K562 (cell line): ENCODE data around the gene OR2B6. TPM values are rescaled to one million over a fixed set of nuclear protein-coding genes. Genes with fewer than 3 reads are reported as not detected.

ENCODE experiments used
- ATAC-seq: fragments of 200-7000 bp; cut with Tn5 transposase; 3 replicates; pipeline ENCODE4 v1.9.1; 2020; ENCODE audit warnings: moderate library complexity
- BruUV-seq: library from RNA; stranded (reverse); fragments of 400-500 nt; replicated peaks from 2 replicates; lab custom pipeline; 2021; lab: Mats Ljungman, UMichigan
- CTCF ChIA-PET: fragments of 300-600 bp; formaldehyde crosslinking; extraction: SDS; loops from one replicate; lab custom pipeline; 2021; ENCODE audit warnings: low intra/inter-chr PET ratio; lab: Yijun Ruan, JAX
- POLR2A ChIA-PET: fragments of 300-600, 350-650 bp; sonication (Branson Sonifier 250); formaldehyde crosslinking; extraction: SDS; loops from one replicate; lab custom pipeline; 2021; ENCODE audit warnings: antibody characterized with exemption, inconsistent platforms; lab: Yijun Ruan, JAX
- DNase-seq, 4 experiments: peaks; one replicate each; pipeline versions ENCODE4 v3.0.0 to v3.0.0-alpha.2; 2011 to 2018; ENCODE audit warnings: low spot score in 3 of 4, mixed read lengths in 3 of 4; ENCODE audit errors: extremely low read depth in 1 of 4
- FAIRE-seq: peaks from 2 replicates; lab custom pipeline; 2011; peaks lifted over from hg19 to GRCh38; lab: Jason Lieb, UNC
- H2AFZ ChIP-seq: 2 replicates; pipeline ENCODE4 v1.6.0; 2011; ENCODE audit warnings: low read depth, low read length, control low read depth, inconsistent platforms
- H3K27ac ChIP-seq: fragments of 200-600 bp; 3 replicates; pipeline ENCODE4 v1.8.0; 2011; ENCODE audit warnings: low read depth, mild to moderate bottlenecking, control low read depth, inconsistent platforms, low read length, moderate library complexity, mixed read lengths; ENCODE audit errors: extremely low read depth
- H3K27me3 ChIP-seq, 2 experiments: fragments of 300-600 bp in 1 of 2; 2 replicates in 1 of 2; 3 replicates in 1 of 2; pipeline versions ENCODE4 v1.6.0 to v1.8.0; 2011; ENCODE audit warnings: inconsistent platforms in 2 of 2, low read length in 2 of 2, mild to moderate bottlenecking in 1 of 2, mixed read lengths in 1 of 2, moderate library complexity in 1 of 2; ENCODE audit not compliant: control insufficient read depth in 2 of 2, insufficient read depth in 2 of 2
- H3K36me3 ChIP-seq: fragments of 300-600 bp; 3 replicates; pipeline ENCODE4 v1.8.0; 2011; ENCODE audit warnings: mild to moderate bottlenecking, low read length, inconsistent platforms; ENCODE audit not compliant: control insufficient read depth, insufficient read depth
- H3K4me1 ChIP-seq, 2 experiments: fragments of 200-600 bp in 1 of 2; replicated peaks in 1 of 2; 2 replicates in 1 of 2; 3 replicates in 1 of 2; pipeline versions ENCODE4 v1.5.1 to v1.8.0; 2011; ENCODE audit warnings: inconsistent platforms in 2 of 2, low read length in 2 of 2, mild to moderate bottlenecking in 1 of 2, mixed read lengths in 1 of 2, moderate library complexity in 1 of 2; ENCODE audit not compliant: control insufficient read depth in 2 of 2, insufficient read depth in 2 of 2
- H3K4me2 ChIP-seq: 2 replicates; pipeline ENCODE4 v1.6.1; 2011; ENCODE audit warnings: low read length, control low read depth, inconsistent platforms, mixed read lengths; ENCODE audit not compliant: insufficient read depth
- H3K4me3 ChIP-seq: fragments of 200-600 bp; sonication (generic), shearing (Covaris generic); 2 replicates; pipeline ENCODE4 v1.5.1; 2016; ENCODE audit warnings: control low read depth, inconsistent platforms
- H3K79me2 ChIP-seq: fragments of 200-600 bp; 3 replicates; pipeline ENCODE4 v1.8.0; 2011; ENCODE audit warnings: low read length, inconsistent platforms; ENCODE audit not compliant: control insufficient read depth, insufficient read depth
- H3K9ac ChIP-seq, 2 experiments: 2 replicates each; pipeline versions ENCODE4 v1.6.0 to v1.6.1; 2011; ENCODE audit warnings: low read depth in 2 of 2, low read length in 2 of 2, control low read depth in 1 of 2, inconsistent platforms in 1 of 2, mild to moderate bottlenecking in 1 of 2, mixed read lengths in 1 of 2; ENCODE audit not compliant: insufficient read depth in 1 of 2
- H3K9me1 ChIP-seq: one replicate; pipeline ENCODE4 v1.6.0; 2011; ENCODE audit warnings: inconsistent platforms, mild to moderate bottlenecking, low read length, moderate library complexity; ENCODE audit not compliant: control insufficient read depth, insufficient read depth
- H3K9me3 ChIP-seq: replicated peaks from 2 replicates; pipeline ENCODE4 v1.5.1; 2011; ENCODE audit warnings: low read depth, low read length, inconsistent platforms; ENCODE audit not compliant: control insufficient read depth, insufficient read depth
- H4K20me1 ChIP-seq: replicated peaks from 2 replicates; pipeline ENCODE4 v1.6.1; 2011; ENCODE audit warnings: low read length, inconsistent platforms, mixed read lengths; ENCODE audit not compliant: control insufficient read depth, insufficient read depth
- CBX5 ChIP-seq: IDR thresholded peaks from 2 replicates; pipeline ENCODE4 v1.6.1; 2014; ENCODE audit warnings: low read depth, borderline replicate concordance
- HNRNPLL ChIP-seq: fragments of 200-400 bp; formaldehyde crosslinking; IDR thresholded peaks from 2 replicates; pipeline ENCODE4 v1.6.1; 2017; ENCODE audit warnings: low read length, low read depth, mild to moderate bottlenecking; ENCODE audit not compliant: poor library complexity, severe bottlenecking
- THRAP3 ChIP-seq: fragments of 450-650 bp; IDR thresholded peaks from 2 replicates; pipeline ENCODE4 v1.6.1; 2016; ENCODE audit warnings: mild to moderate bottlenecking, inconsistent platforms, borderline replicate concordance
- ZNF707 ChIP-seq: fragments of 250-450 bp; sonication (Bioruptor Pico); conservative IDR thresholded peaks from 2 replicates; pipeline ENCODE4 v1.8.0; 2022; ENCODE audit warnings: inconsistent platforms, mild to moderate bottlenecking, moderate library complexity
- WGBS: fragments of 100-300 bp; shearing (Covaris generic); methylation state at CpG from one replicate; pipeline ENCODE4 v1.1.6; 2016; ENCODE audit warnings: low coverage, mixed read lengths; ENCODE audit not compliant: insufficient coverage; ENCODE audit errors: missing lambda C conversion rate; 5-methylcytosine and 5-hydroxymethylcytosine counted together
- in situ Hi-C: fragments of 300-500 bp; cut with MboI; formaldehyde crosslinking; loops from 4 replicates; pipeline ENCODE4 v1.15.0; 2018; ENCODE audit warnings: inconsistent platforms, mixed read lengths
- intact Hi-C: fragments of 100-400 bp; cut with micrococcal nuclease; formaldehyde crosslinking; loops from 2 replicates; pipeline ENCODE4 v1.14.2; 2022
- polyA plus RNA-seq, 8 experiments: library from polyadenylated mRNA; depleted of rRNA in 4 of 8; stranded (reverse) in 5 of 8; unstranded in 3 of 8; fragments of >200 nt; fragmentation: Nextera tagmentation in 2 of 8; fragmentation: Illumina TruSeq in 1 of 8; extraction: Ambion mirVana in 2 of 8; extraction: Trizol in 1 of 8; gene quantifications; 2 replicates each; pipeline versions ENCODE4 v1.2.1 to v1.2.3, GENCODE V29; 2011 to 2014; ENCODE audit warnings: inconsistent platforms in 1 of 8, missing spikeins in 1 of 8
- total RNA-seq, 7 experiments: library from RNA; depleted of rRNA in 6 of 7; stranded (reverse); fragments of >200 nt in 6 of 7; fragmentation: Illumina TruSeq in 2 of 7; extraction: Trizol in 2 of 7; gene quantifications; 2 replicates each; pipeline versions ENCODE4 v1.2.1 to v1.2.3, GENCODE V29; 2011 to 2021; ENCODE audit warnings: low replicate concordance in 1 of 7
- TF ChIP-seq, protein P1 (sequence below): fragments of 200-400 bp; formaldehyde crosslinking; IDR thresholded peaks from 2 replicates; pipeline ENCODE4 v1.6.1; 2017; ENCODE audit warnings: mild to moderate bottlenecking, low read depth, low read length, moderate library complexity

OR2B6 gene
- total and polyA plus RNA-seq, 9 of the 15 experiments (the other 6 are each of a cell fraction or from before 2014, with no cell fraction given), result 1.9 to 18.7 (median 4.4) TPM

DNA sequence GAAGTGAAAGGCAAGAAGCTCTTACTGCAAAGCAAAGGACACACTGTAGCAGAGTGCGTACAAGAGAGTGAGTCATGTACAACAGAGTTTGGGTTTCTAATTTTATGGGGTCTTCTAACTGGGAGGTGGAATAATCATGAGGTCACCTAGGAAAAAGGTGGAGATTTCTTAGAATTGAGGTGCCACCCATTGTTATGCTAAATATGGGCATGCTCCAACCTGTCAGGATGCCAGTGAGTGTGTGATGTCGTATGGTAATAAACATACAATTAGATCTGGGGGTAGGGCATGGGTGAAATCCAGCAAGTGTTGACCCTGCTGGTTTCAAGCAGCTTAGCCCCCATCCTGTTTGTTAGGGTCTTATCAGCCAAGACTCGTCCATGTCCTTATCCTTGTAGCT lies 46.6 kb downstream of the OR2B6 start:
- no TSS peak for BruUV-seq
- H3K79me2 ChIP-seq, result no peaks in the 10 kb centered on the region
- CTCF ChIA-PET, result no interaction called here
- no peak overlapping the region for H2AFZ ChIP-seq
- no peak overlapping the region for H3K9ac ChIP-seq
- POLR2A ChIA-PET, result interaction anchor here (0.6 to 0.9 kb wide), 4 partner anchors 20 to 95 kb away, joined by 3 read pairs; no protein-coding TSS in a partner anchor
- FAIRE-seq, result no peak
- no peak for ATAC-seq
- H3K36me3 ChIP-seq, result no peaks in the 10 kb centered on the region
- H4K20me1 ChIP-seq, result no peaks in the 10 kb centered on the region
- WGBS, result 63% methylated on average over 3 of the region's 3 CpGs
- intact Hi-C loops (no loop called here), in situ Hi-C loops (no loop called here)
- no peak overlapping the region for H3K27ac ChIP-seq
- H3K4me3 ChIP-seq, result no peak overlapping the region
- H3K4me2 ChIP-seq, result no peak overlapping the region
- no peaks in the 10 kb centered on the region for H3K27me3 ChIP-seq
- H3K9me1 ChIP-seq, result no peaks in the 10 kb centered on the region
- no peak for DNase-seq
- peaks cover 8 to 21% of the 10 kb centered on the region in 2 experiments for H3K4me1 ChIP-seq
- H3K9me3 ChIP-seq, result no peaks in the 10 kb centered on the region
- no peak for TF ChIP-seq HNRNPLL
- TF ChIP-seq, protein P1, sequence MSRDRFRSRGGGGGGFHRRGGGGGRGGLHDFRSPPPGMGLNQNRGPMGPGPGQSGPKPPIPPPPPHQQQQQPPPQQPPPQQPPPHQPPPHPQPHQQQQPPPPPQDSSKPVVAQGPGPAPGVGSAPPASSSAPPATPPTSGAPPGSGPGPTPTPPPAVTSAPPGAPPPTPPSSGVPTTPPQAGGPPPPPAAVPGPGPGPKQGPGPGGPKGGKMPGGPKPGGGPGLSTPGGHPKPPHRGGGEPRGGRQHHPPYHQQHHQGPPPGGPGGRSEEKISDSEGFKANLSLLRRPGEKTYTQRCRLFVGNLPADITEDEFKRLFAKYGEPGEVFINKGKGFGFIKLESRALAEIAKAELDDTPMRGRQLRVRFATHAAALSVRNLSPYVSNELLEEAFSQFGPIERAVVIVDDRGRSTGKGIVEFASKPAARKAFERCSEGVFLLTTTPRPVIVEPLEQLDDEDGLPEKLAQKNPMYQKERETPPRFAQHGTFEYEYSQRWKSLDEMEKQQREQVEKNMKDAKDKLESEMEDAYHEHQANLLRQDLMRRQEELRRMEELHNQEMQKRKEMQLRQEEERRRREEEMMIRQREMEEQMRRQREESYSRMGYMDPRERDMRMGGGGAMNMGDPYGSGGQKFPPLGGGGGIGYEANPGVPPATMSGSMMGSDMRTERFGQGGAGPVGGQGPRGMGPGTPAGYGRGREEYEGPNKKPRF, result no peak
- no peak for TF ChIP-seq CBX5
- TF ChIP-seq ZNF707 (CRISPR knock-in tag), result no peak
- no peak for TF ChIP-seq THRAP3
